Measurements from ENCODE around the gene GLRX5.
"Not testable (repeated sequence)": the region's sequence is repeated elsewhere in the genome, so short reads cannot be mapped to it uniquely, and the experiment has no call there.

The GLRX5 gene

DNA sequence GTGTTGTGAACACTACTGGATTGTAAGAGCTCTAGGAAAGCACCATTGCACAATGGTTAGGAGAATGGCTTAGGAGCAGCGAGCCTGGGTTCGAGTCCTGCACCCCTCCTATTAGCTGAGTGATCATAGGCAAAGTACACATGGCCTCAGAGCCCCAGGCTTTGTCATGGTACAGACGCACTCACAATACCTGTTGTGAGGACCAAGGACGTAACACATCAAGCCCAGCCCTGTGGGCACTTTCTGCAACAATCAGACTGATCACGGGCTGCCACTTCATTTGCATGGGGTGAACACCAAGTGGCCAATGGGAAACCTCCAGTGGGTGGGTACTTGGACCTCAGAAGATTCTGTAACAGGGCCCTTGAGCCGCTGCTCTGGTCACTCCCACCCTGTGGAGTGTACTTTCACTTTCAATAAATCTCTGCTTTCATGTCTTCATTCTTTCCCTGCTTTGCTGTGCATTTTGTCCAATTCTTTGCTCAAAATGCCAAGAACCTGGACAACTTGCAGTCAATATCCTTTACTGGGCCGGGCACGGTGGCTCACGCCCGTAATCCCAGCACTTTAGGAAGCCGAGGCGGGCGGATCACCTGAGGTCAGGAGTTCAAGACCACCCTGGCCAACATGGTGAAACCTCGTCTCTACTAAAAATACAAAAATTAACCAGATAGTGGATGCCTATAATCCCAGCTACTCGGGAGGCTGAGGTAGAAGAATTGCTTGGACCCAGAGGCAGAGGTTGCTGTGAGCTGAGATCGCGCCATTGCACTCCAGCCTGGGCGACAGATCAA is 28.2 kb downstream of the GLRX5 start:
- no peak for DNase-seq

- DNase-seq = no peak
These were observed 29.2 kb downstream of the GLRX5 start for GRCh38 chr14:95564060-95564459.

GRCh38 chr14:95569440-95569839 is 34.6 kb downstream of the GLRX5 start:
- DNase-seq = no peak

DNA sequence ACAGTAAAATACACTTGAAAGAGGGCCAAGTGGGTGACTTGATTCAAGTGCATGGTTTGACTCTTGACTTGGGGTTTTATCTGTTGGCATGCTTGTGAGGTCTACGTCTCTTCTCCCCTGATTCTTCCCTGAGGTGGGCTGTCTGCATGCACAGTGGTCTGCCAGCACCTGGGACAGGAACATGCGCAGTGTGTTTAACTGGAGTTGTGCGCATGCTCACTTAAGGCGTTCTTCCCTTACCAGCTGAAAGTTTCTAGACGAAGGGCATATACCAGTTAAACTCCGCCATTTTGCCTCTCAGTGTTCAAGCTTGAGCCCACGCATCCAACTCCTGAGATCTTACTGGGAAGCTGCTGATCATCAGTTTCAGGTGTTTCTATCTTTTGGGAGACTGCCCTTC is 38.5 kb downstream of the GLRX5 start:
- DNase-seq = no peak

- no peak for DNase-seq
These were observed 41.1 kb downstream of the GLRX5 start for GRCh38 chr14:95575840-95576473.

DNA sequence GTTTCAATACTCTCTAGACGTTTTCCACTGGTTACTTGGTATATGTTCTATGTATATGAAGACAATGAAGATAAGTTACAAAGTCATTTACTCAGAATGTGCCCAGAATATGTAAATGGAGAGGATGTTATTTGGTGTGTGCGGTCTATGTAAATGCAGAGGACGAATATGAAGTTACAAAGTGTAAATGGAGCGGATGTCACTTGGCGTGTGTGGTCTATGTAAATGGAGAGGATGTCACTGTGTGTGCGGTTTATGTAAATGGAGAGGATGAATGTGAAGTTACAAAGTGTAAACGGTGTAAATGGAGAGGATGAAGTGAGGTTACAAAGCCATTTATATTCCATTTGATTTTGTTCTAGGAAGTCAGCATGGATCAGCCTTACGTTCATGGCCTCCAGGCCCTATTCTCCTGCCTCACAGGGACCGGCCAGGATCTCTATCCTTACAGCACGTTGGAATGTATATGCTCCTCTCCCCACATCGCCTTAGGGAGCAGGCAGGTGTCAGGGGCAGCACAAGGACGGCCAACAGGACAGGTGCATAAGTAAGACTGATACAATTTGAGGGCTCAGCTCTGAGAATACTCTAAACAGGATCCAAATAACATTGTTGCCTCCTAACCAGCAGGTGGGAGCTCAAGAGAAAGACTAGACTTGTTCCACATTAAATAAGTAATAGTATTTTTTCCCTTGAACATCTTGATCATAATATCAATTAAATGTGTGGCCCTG is 42.4 kb downstream of the GLRX5 start:
- no peak for DNase-seq

DNA sequence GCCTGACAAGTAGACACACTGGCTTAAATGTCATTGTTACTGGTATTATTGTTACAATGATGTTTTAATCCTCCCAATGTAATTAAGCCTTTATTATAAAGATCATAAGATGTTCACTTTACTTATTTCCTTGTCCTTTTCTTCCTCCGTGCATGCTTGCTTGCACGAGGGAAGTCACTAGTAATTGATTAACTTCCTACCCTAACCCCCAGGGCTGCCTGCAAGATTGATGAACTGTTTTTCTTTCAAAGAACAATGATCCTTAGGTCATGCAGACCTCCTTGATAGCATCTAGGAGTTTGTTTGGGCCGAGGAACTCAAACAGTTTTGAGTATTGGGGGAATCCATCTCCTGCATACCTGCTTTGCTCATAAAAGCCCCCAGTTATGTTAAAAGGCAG is 43.0 kb downstream of the GLRX5 start:
- DNase-seq = no peak

GRCh38 chr14:95583836-95584617 is 49.2 kb downstream of the GLRX5 start:
- not testable (repeated sequence) for DNase-seq

- no peak for DNase-seq
These were observed 51.2 kb downstream of the GLRX5 start for GRCh38 chr14:95585953-95586620.

- not testable (repeated sequence) for DNase-seq
These were observed 56.3 kb downstream of the GLRX5 start for GRCh38 chr14:95591182-95591581.
